Measurements from ENCODE around the gene NABP1.
A peak's percentile ranks its signal among the peaks of the same experiment; 100 is the strongest.
"Not testable (repeated sequence)": the region's sequence is repeated elsewhere in the genome, so short reads cannot be mapped to it uniquely, and the experiment has no call there.

NABP1 gene

GRCh38 chr2:191677646-191678436 lies at the start of gene NABP1:
NABP1 (plus strand) TSS chr2:191678136; CDS start chr2:191678615, 479 bp downstream.
- DNase-seq (ENCODE audit: low read depth, low spot score) = peak; percentile 94

- DNase-seq (ENCODE audit: low read depth, low spot score) = no peak
These were observed 48.9 kb upstream of the NABP1 start for GRCh38 chr2:191629001-191629453.

GRCh38 chr2:191629976-191630712 lies 47.8 kb upstream of the NABP1 start:
- no peak for DNase-seq (ENCODE audit: low read depth, low spot score)

GRCh38 chr2:191631754-191632153 lies 46.2 kb upstream of the NABP1 start:
- no peak for DNase-seq (ENCODE audit: low read depth, low spot score)

GRCh38 chr2:191632426-191632825 lies 45.5 kb upstream of the NABP1 start:
- no peak for DNase-seq (ENCODE audit: low read depth, low spot score)

- DNase-seq (ENCODE audit: low read depth, low spot score) = no peak
These were observed 43.1 kb upstream of the NABP1 start for GRCh38 chr2:191634791-191635190.

- no peak for DNase-seq (ENCODE audit: low read depth, low spot score)
These were observed 42.4 kb upstream of the NABP1 start for GRCh38 chr2:191635333-191636234.

- DNase-seq (ENCODE audit: low read depth, low spot score) = peak; percentile 23
These were observed 41.7 kb upstream of the NABP1 start for GRCh38 chr2:191636235-191636543.

GRCh38 chr2:191636586-191636985 lies 41.4 kb upstream of the NABP1 start:
- no peak for DNase-seq (ENCODE audit: low read depth, low spot score)

- DNase-seq (ENCODE audit: low read depth, low spot score) = no peak
These were observed 40.5 kb upstream of the NABP1 start for GRCh38 chr2:191637182-191638078.

- DNase-seq (ENCODE audit: low read depth, low spot score) = no peak
These were observed 39.7 kb upstream of the NABP1 start for GRCh38 chr2:191638079-191638801.

GRCh38 chr2:191638802-191639172 lies 39.1 kb upstream of the NABP1 start:
- DNase-seq (ENCODE audit: low read depth, low spot score) = no peak

GRCh38 chr2:191641609-191642008 lies 36.3 kb upstream of the NABP1 start:
- no peak for DNase-seq (ENCODE audit: low read depth, low spot score)

GRCh38 chr2:191642541-191642940 lies 35.4 kb upstream of the NABP1 start:
- no peak for DNase-seq (ENCODE audit: low read depth, low spot score)

GRCh38 chr2:191643429-191643828 lies 34.5 kb upstream of the NABP1 start:
- DNase-seq (ENCODE audit: low read depth, low spot score) = no peak

- not testable (repeated sequence) for DNase-seq (ENCODE audit: low read depth, low spot score)
These were observed 33.3 kb upstream of the NABP1 start for GRCh38 chr2:191644613-191645012.

GRCh38 chr2:191645032-191645431 lies 32.9 kb upstream of the NABP1 start:
- DNase-seq (ENCODE audit: low read depth, low spot score) = no peak

- DNase-seq (ENCODE audit: low read depth, low spot score) = no peak
These were observed 32.3 kb upstream of the NABP1 start for GRCh38 chr2:191645434-191646162.

- no peak for DNase-seq (ENCODE audit: low read depth, low spot score)
These were observed 31.6 kb upstream of the NABP1 start for GRCh38 chr2:191646163-191646902.

All from smooth muscle cell of the brain vasculature (primary cell).